GM08714 (cell line): ENCODE measurements around the gene TNIP2.
"Not testable (repeated sequence)": the region's sequence is repeated elsewhere in the genome, so short reads cannot be mapped to it uniquely, and the experiment has no call there.

Source experiments
- H3K4me3 ChIP-seq: fragments of 200-500 bp; sonication (Bioruptor generic); 2 replicates; pipeline ENCODE4 v1.5.1; 2014; ENCODE audit warnings: mild to moderate bottlenecking, low read length, inconsistent platforms
- ZNF274 ChIP-seq: IDR thresholded peaks from 2 replicates; pipeline ENCODE4 v1.6.1; 2012; ENCODE audit warnings: mild to moderate bottlenecking, low read depth, low read length

Gene TNIP2

DNA sequence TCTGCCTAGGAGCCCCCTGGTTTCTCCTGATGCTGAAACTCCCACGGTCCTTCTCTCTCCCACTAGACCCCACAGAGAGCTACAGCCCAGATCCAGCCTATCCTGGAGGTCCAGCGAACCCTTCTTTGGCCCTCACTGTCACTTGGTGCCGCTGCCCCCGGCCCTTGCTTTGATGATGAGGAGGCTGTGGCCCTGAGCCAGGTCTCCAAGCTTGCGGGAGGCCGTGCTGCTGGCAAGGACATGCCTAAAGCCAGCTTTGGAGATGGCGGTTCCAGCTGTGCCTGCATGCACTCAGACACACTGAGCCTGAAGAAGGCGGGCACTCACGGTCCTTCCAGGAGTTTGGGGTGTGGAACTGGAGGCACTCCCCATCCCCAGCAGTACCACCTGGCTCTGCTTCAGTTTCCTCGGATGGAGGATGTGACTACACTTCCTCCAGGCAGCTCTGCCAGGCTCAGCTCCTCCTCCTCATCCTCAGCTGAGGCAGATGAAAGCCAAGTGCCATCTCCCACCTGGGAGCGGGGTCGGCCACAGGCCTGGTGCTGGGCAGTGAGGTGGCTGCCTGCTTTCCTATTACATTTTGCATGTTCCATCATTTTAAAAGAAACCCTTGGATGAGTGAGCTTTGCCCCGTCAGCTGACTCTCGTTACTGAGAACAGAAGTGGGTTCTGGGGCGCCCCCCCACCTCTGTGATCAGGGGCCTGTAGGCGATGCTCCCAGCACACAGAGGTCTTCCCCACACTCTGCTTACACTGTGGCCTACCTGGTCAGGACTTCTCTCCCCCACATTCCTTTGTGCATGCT lies 9.0 kb downstream of the TNIP2 start:
- no peak overlapping the region; the same call in 1 of the 2 replicates for H3K4me3 ChIP-seq
- TF ChIP-seq ZNF274, result no peak

DNA sequence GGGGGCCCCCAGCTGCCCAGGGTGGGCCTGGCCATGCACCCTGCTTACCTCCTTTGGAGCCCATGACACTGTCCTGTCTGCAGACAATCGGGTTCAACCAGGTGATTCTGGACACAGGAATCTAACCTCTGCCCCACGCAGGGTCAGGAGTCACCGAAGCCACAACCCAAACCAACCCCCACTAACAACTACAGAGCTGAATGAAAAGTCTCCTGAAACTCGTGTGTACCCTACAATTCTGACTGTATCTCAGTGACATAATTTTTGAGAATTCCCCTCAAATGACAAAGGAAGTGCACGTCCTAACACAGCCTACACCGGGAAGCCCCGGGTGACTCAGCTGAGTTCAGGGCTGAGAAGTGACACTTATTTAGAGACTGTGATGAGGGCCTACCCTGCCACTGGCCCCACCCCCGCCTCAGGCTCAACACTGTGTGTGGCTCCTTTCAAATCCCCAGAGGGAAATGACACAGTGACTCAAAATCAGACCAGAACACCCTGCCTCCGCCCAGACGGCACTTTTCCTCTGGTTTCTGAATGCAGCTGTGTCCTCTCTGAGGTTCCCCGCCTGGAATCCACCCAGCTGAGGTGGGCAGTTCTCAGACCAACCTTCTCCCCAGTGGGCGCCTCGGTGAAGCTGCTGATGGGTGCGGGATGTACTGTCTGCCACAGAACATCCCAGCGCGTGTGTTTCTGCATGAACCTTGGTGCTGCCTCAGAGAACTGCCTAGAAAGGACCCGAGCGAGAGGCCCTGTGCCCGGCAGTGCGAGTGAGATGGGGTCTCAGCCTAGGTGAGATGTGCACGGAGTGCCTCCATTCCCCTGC lies 9.9 kb downstream of the TNIP2 start:
- no peak overlapping the region; the same call in 1 of the 2 replicates for H3K4me3 ChIP-seq

DNA sequence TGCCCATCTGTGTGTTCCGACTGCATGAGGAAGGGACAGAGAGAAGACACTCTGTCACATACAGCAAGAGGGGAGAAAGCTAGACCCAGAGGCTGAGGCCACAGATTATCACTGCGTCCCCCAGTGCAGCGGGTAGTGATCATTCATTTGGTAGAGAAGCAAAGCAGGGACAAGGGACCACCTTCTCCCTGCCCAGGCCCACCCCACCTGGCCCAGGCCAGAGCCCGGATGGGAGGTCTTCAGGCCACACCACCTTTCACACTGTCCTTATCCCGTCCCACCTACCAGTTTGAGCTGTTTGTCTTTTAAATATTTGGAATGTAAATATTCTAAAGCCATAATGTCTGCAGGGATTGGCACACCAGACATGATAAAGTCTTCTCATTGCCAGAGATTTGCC lies 10.6 kb downstream of the TNIP2 start:
- no peak overlapping the region; the same call in 1 of the 2 replicates for H3K4me3 ChIP-seq
- no peak for TF ChIP-seq ZNF274

More for the DNA sequence above, 9.9 kb downstream of the TNIP2 start:
- no peak for TF ChIP-seq ZNF274

DNA sequence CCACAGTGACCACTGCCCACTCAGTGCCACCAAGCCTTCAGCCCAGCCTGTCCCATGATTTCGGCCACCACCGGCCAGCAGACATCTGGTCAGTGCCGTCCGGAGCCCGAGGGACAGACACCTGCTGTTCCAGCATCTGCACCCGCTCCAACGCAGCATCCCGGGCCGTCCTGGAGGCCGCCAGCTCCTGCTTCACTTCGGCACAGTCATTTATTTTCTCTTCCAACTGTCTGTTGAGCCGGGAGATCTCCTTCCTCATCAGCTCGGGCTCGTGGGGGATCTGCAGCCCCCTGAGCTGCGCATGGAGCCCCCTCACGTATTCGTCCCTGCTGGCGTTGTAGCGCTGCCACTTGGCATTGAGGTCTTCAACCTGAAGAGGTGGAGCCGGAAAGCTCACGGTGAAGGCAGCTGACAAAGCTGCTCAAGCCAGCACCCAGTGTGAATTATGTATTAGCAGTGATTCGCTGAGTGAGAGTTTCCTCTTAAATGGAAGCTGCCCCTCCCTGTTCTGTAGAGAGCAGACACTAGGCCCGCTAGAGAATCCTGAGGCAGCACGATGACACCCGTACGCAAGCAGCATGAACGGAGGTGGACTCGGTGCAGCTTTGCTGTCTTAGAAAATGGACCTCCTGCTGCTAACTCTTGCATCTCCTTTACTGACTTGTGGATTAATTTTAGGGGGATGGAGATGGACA lies 11.4 kb downstream of the TNIP2 start:
- TF ChIP-seq ZNF274, result no peak
- no peak overlapping the region for H3K4me3 ChIP-seq

DNA sequence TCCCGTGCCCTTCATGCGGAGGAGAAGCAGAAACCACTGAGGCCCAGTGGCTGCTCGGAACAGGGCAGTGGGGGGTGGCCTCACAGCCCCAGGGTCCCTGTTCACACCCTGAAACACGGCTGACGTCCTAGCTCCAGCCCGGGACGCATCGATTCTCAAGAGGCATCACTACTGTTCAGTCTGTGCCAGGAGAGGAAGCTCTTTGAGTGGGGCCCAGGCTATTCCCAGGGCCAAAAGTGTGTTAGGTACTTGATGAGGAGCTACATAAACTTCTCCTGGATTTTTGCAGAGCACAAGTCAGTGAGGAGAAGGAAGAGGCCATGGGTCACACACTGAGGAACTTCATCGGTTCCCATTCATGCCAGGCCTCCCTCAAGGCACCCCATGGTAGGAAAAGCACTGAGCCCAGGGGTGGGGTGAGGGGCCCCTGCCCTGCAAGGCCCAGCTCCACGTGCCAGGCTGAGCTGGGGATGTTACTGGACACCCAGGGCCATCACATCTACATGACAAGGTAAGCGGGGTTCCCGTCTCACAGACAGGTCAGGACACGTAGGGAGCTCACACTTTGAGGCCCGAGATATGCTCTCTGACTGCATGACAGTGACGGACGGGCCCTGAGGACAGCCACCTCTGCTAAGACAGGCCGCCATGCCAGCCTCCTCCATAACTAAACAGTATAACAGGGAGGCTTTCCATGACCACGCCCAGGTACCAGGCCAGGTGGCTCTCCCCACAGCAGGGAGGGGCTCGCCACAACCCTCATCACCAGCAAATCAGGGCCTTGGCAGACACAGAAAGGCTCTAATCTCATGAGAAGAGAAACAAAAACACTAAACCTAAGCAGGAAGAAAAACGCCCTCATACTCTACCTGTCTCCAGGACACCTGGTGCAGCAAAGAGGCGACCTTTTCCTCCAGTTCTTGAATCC lies 12.4 kb downstream of the TNIP2 start:
- no peak for TF ChIP-seq ZNF274
- no peak overlapping the region for H3K4me3 ChIP-seq

DNA sequence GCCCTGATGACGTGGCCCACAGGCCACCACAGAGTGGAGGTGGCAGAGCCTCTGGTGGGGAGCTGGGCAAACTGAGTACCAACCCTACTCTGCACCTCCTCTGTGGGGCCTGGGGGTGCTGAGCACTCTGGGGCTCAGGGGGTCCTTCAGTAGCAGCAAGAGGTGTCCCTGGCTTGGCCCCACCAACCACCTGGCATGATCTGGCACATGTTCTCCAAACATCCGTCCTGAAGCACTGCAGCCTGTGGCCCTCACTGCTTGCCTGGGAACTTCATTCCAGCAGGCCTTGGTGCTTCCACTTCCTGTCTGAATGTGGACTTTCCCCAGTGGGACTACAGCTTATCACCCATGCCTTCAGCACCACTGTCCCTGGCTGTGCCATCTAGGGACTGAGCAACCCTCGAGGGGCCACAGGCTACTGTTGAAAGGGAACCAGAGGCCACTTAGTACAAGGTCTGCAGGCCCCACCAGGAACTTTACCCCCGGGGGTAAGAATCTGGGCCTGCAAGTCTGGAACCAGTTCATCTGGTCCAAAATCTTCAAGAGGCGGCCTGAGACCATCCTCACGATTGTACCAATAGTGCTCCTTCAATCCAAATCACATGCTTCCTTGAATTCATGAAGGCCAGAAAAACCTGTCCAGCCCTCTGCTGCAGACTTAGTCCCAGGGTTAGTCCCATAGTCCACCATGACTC lies 13.2 kb downstream of the TNIP2 start:
- H3K4me3 ChIP-seq, result no peak overlapping the region
- TF ChIP-seq ZNF274, result no peak

DNA sequence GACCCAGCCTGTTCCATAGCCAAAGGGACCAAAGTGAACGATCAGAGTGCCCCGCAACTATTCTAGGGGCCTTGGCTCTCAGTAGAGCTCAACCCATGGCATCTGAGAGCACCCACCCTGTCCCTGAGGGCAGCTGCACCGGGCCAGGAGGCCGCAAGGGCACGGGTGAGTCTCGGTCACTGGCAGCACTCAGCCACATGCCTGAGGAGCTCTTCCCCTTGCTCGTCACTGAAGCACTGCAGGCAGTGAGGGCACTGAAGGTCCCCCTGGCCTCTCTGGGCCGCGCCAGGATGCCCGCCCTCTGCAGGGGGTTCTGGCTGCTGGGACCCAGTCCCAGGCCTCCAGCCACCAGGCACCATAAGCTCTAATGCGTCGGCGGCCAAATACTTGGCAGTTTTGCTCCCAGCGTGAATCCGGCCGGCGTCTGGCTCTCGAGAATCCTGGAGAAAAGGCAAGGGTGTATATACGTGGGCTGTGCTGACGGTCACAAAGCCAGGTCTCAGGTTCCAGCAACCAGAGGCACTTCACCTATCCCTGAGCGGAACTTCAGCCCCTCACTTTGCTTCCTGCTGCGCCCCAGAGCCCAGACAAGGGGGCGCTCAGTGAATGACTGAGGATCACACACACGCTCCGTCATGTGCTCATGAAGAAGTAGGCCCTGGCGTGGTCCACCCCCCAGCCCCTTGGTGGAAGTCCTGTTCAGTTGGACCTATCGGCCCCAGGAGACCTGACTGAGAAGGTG lies 13.9 kb downstream of the TNIP2 start:
- H3K4me3 ChIP-seq, result no peak overlapping the region
- TF ChIP-seq ZNF274, result no peak

DNA sequence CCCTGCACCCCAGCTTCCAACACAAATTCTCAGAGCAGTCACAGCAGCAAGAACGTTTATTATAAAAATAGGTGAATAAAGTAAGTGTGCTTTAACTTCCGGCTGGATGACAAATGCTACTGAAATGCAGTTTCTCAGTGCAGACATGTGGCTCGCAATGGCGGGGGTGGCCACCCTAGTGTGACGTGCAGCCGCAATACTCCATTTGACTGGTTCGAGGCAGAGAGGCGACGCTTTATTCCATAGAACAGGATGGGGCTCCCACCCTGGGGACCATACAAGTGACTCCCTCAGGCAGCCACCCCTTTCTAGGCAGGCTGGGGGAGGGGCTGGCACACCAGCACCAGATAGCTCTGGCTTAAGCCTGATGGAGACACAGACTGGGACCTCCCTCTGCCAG lies 14.5 kb downstream of the TNIP2 start:
- TF ChIP-seq ZNF274, result no peak
- no peak overlapping the region for H3K4me3 ChIP-seq

DNA sequence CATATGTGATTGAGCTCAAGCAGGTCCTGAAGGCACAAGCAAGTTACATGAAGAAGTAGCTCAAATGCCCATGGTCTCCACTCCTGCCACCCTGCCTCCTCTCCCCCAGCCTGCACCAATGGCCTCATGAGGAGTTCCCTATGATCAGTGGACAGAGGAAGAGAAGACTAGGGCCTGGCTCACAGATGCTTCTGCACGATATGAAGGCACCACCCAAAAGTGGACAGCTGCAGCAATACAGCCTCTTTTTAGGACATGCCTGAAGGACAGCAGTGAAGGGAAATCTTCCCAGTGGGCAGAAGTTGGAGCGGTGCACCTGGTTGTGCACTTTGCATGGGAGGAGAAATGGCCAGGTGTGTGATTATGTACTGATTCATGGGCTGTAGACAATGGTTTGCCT lies 17.8 kb downstream of the TNIP2 start:
- not testable (repeated sequence) for H3K4me3 ChIP-seq

DNA sequence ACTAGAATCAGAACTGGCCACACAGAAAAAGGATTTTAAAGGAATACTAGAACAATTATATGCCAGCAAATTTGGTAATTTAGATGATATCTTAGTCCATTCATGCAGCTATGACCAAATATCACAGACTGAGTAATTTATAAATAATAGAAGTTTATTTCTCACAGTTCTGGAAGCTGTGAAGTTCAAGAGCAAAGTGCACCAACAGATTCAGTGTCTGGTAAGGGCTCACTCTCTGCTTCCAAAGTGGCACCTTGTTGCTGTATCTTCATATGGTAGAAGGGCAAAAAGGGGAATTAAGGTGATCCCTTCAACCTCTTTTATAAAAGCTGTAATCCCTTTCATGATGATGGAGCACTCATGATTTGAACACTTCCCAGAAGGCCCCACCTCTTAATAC lies 20.3 kb downstream of the TNIP2 start:
- TF ChIP-seq ZNF274, result no peak
- H3K4me3 ChIP-seq, result no peak overlapping the region

DNA sequence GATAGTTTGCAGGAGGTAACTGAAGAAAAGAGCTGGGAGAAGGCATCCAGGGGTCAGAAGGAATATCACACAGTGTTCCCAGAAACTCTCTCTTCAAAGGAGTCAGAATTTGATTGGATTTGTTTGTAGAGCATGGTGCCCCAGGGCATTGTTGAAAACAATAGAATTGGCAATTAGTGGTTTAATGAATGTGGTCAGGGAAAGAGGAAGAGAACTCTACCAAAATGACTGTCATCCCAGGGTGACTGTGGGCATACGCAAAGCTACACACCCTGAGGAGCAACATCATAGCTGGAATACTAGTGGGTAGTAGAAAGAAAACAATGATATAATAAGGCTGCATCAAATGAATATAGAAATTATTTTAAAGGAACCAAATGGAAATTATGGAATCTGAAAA lies 21.5 kb downstream of the TNIP2 start:
- no peak overlapping the region for H3K4me3 ChIP-seq

DNA sequence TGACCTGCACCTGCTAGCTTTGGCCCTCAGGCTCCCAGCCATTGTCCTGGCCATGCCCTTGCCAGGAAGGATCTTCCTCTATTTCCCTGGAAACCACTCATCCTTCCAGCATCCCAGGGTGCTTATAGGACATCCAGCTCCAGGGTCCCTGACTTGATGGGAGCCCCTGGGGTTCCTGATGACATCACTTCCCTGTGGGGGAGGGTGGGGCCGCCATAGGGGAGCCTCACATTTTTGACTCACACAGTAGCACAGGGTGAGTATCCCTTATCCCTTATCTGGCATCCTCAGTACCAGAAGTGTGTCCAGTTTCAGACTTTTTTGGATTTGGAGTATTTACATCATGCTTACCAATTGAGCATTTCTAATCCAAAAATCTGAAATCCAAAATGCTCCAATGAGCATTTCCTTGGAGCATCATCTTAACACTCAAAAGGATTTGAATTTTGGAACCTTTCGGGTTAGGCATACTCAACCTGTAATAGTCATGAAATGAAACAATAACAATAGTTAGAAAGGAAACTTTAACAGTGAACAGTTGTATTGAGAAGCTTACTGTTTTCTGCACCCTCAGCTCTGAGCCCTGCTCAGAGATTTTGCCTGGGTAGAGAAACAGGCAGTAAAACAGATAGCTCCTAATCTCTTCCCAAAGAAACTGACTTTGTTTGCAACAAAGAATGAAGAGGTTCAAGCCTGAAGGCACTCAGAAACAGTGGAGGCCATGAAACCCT lies 22.1 kb downstream of the TNIP2 start:
- TF ChIP-seq ZNF274, result no peak
- H3K4me3 ChIP-seq, result no peak overlapping the region

More for the DNA sequence above, 21.5 kb downstream of the TNIP2 start:
- no peak for TF ChIP-seq ZNF274
